ENCODE results near the gene SLC2A13.

GRCh38 chr12:40016980-40017379 is 88.9 kb downstream of the SLC2A13 start:
- TF ChIP-seq, protein P1, sequence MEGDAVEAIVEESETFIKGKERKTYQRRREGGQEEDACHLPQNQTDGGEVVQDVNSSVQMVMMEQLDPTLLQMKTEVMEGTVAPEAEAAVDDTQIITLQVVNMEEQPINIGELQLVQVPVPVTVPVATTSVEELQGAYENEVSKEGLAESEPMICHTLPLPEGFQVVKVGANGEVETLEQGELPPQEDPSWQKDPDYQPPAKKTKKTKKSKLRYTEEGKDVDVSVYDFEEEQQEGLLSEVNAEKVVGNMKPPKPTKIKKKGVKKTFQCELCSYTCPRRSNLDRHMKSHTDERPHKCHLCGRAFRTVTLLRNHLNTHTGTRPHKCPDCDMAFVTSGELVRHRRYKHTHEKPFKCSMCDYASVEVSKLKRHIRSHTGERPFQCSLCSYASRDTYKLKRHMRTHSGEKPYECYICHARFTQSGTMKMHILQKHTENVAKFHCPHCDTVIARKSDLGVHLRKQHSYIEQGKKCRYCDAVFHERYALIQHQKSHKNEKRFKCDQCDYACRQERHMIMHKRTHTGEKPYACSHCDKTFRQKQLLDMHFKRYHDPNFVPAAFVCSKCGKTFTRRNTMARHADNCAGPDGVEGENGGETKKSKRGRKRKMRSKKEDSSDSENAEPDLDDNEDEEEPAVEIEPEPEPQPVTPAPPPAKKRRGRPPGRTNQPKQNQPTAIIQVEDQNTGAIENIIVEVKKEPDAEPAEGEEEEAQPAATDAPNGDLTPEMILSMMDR (IDR thresholded peaks at IDR 0.05; ENCODE audit: low read depth, low read length): no peak
- TF ChIP-seq POLR2A (IDR thresholded peaks at IDR 0.05; ENCODE audit: extremely low read depth, insufficient read length): no peak

Measured in NB4 (cell line).